Measurements from ENCODE around the gene C4A. TPM values are rescaled to one million over a fixed set of nuclear protein-coding genes. Genes with fewer than 3 reads are reported as not detected.
"Not testable (repeated sequence)": the region's sequence is repeated elsewhere in the genome, so short reads cannot be mapped to it uniquely, and the experiment has no call there.

The C4A gene
- total RNA-seq, 1 donor from 2014 or later: 179 TPM

GRCh38 chr6:32049149-32049548 lies 67.3 kb downstream of the C4A start:
- DNase-seq (ENCODE audit: low spot score): not testable (repeated sequence)

- DNase-seq (ENCODE audit: low spot score): not testable (repeated sequence)
These were observed 67.9 kb downstream of the C4A start for GRCh38 chr6:32049736-32050135.

DNA sequence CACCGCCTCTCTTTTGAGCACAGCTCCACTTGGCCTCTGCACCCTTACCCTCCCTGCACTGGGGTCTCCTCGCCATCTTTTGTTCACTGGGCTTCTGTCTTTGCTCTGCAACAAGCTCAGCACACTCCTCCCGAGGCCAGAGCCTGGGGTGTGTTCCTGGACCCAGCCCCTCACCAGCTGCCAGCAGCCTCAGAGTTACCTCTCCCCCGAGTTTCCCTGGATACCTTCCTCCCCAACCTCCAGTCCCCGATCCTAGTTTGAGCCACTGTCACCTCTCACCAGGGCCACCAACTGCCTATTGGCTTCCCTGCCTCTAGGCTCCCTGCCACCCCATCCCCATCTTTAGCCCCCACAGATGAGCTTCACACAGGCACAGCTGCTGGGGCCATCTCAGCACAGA lies 68.7 kb downstream of the C4A start:
- DNase-seq (ENCODE audit: low spot score): no peak

Other genes starting within 250 kb of the C4A start
- 394 TPM for gene CLIC1, start 245.5 kb upstream of the C4A start, total RNA-seq
- 19.7 TPM for gene MSH5, start 242.1 kb upstream of the C4A start, total RNA-seq
- 2.7 TPM for gene SAPCD1, start 219.4 kb upstream of the C4A start, total RNA-seq
- 18.5 TPM for gene VWA7, start 204.7 kb upstream of the C4A start, total RNA-seq
- 49.7 TPM for gene VARS1, start 186.3 kb upstream of the C4A start, total RNA-seq
- gene LSM2, start 175.1 kb upstream of the C4A start, total RNA-seq: 32.5 TPM
- gene HSPA1L, start 166.8 kb upstream of the C4A start, total RNA-seq: 2.8 TPM
- gene HSPA1A, start 166.5 kb upstream of the C4A start, total RNA-seq: 347 TPM
- 277 TPM for gene HSPA1B, start 154.3 kb upstream of the C4A start, total RNA-seq
- gene NEU1, start 119.2 kb upstream of the C4A start, total RNA-seq: 91.2 TPM
- 457 TPM for gene SLC44A4, start 103.1 kb upstream of the C4A start, total RNA-seq
- 63.4 TPM for gene EHMT2, start 84.4 kb upstream of the C4A start, total RNA-seq
- 11.8 TPM for gene ZBTB12, start 80.0 kb upstream of the C4A start, total RNA-seq
- 14.8 TPM for gene C2, start 54.3 kb upstream of the C4A start, total RNA-seq
- 476 TPM for gene CFB, start 36.0 kb upstream of the C4A start, total RNA-seq
- gene NELFE, start 23.1 kb upstream of the C4A start, total RNA-seq: 52.1 TPM
- 81.3 TPM for gene SKIC2, start 22.9 kb upstream of the C4A start, total RNA-seq
- gene DXO, start 9.9 kb upstream of the C4A start, total RNA-seq: 27.6 TPM
- 155 TPM for gene C4B, start 32.7 kb downstream of the C4A start, total RNA-seq
- gene CYP21A2, start 56.4 kb downstream of the C4A start, total RNA-seq: 1.3 TPM
- 30.1 TPM for gene TNXB, start 127.3 kb downstream of the C4A start, total RNA-seq
- 119 TPM for gene ATF6B, start 146.2 kb downstream of the C4A start, total RNA-seq
- gene FKBPL, start 148.2 kb downstream of the C4A start, total RNA-seq: 5.0 TPM
- gene PRRT1, start 169.9 kb downstream of the C4A start, total RNA-seq: 3.7 TPM
- gene PPT2, start 172.1 kb downstream of the C4A start, total RNA-seq: 17.4 TPM
- gene EGFL8, start 182.5 kb downstream of the C4A start, total RNA-seq: 13.6 TPM
- 88.4 TPM for gene AGPAT1, start 194.0 kb downstream of the C4A start, total RNA-seq
- 93.1 TPM for gene RNF5, start 196.3 kb downstream of the C4A start, total RNA-seq
- gene AGER, start 202.2 kb downstream of the C4A start, total RNA-seq: 11.8 TPM
- 95.0 TPM for gene PBX2, start 208.1 kb downstream of the C4A start, total RNA-seq
- 19.6 TPM for gene GPSM3, start 210.6 kb downstream of the C4A start, total RNA-seq
- gene NOTCH4, start 242.0 kb downstream of the C4A start, total RNA-seq: 14.9 TPM

Measured in mucosa of gallbladder (tissue), 1 donor.